Glomerular endothelial cell (primary cell): ENCODE data around the gene SPOCD1. TPM values are rescaled to one million over a fixed set of nuclear protein-coding genes. Genes with fewer than 3 reads are reported as not detected.
"Not testable (repeated sequence)": the region's sequence is repeated elsewhere in the genome, so short reads cannot be mapped to it uniquely, and the experiment has no call there.

ENCODE experiments used
- DNase-seq: peaks from one replicate; pipeline ENCODE4 v3.0.0-alpha.2; 2011; ENCODE audit warnings: low read depth, low spot score; ENCODE audit errors: extremely low read depth
- total RNA-seq: library from RNA; depleted of rRNA; stranded (reverse); fragments of >200 nt; gene quantifications from 2 replicates; pipeline ENCODE4 v1.2.3, GENCODE V29; 2015

SPOCD1 gene
- total RNA-seq, 1 donor from 2014 or later, result 48.2 TPM

DNA sequence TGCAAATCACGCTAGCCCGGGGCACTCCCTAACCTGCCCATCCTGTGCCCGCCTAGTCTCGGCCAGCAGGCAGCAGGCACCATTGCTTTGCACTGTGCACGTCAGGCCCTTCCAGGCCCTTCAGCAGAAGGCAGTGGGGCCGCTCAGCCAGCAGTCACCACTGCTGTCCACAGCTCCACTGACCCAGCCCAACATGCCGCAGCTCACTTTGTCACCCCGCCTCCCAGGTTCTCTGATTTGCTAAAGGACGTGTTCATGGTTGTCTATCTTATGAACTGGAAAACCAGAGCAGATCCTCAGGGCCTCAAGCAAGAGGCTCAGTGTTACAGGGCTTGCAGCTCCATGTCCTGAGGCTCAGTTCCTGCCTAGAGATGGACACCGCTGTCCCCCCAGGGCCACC is 14.2 kb upstream of the SPOCD1 start:
- no peak for DNase-seq

DNA sequence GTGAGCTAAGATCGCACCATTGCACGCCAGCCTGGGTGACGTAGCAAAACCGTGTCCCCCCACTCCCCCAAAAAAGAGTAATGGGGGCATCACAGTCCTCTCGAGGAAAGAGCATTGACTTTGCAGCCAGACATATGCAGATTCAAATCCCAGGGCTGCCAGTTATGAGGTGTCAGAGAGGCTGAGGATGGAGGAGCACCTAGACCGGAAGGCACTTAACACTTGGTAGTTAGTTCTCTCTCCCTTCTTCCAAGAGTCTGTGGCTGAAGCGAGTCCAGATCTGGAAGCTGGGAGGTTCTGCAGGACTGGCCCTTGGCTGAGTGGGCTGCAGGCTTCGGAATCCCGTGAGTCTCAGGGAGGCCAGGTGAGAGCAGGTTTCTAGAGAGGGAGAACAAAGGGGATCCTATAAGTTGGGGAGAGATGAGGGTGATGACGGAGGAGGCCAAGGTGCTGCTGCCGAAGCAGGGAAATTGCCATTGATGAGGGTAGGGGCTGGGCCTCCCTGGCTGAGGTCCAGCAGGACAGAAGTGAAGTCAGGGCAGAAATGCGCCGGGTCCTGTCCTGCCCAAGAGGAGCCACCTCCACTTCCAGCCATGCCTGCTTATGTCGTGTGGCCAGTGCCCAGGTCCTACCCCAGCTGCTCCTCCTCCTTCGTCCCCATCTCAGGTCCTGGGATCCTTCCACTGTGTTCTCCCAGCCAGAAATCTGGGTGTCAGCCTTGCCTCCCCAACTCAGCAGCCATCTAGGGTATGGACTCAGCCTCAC is 13.3 kb upstream of the SPOCD1 start:
- no peak for DNase-seq

DNA sequence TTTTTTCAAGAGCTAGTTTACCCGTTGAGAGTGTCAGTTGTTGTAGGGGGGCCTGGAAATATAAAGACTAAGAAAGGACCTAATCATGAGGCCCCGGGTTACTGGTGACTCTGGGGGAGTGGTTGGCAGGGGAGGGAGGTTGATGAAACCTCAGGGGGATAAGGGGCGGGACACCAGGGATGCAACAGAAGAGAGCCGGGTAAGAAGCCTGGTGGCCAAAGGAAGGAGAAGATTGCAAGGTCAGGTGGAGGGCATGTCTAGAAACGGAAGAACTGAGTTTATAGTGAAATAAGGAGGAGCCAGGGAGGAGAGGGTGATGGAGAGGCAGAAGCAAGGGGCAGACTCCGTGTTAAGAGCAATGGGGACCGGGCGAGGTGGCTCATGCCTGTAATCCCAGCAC is 12.5 kb upstream of the SPOCD1 start:
- no peak for DNase-seq

DNA sequence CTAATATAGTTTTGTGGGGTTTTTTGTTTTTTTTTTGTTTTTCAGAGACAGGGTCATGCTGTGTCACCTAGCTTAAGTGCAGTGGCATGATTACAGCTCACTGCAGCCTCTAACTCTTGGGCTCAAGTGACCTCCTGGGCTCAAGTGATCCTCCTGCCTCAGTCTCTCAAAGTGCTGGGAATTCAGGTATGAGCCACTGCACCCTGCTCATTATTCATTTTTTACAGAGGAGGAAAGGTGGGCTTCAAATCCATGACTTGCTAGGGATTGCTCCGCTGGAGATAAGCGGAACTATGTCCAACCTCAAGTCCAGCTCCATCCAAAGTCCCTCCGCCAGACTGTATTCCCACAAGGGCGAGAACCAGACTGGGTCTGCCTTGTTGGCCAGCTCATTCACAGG is 8.0 kb upstream of the SPOCD1 start:
- no peak for DNase-seq

DNA sequence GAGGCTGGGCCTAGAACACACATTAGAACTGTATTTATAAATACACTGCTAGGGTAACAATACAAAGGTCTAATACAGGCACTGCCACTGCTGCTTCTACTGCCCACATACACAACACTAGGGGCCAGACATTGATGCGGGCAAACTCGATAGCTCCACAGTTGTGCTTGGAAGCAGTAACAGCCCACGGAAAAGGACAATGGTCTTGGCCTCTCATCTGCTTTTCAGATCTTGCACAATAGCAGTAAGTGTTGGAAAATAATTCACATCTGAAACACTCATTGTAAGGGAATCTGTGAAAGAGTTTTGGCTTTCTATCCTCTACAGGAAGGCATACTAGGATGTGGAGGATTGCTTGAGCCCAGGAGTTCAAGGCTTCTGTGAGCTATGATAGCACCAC is 6.9 kb upstream of the SPOCD1 start:
- no peak for DNase-seq

DNA sequence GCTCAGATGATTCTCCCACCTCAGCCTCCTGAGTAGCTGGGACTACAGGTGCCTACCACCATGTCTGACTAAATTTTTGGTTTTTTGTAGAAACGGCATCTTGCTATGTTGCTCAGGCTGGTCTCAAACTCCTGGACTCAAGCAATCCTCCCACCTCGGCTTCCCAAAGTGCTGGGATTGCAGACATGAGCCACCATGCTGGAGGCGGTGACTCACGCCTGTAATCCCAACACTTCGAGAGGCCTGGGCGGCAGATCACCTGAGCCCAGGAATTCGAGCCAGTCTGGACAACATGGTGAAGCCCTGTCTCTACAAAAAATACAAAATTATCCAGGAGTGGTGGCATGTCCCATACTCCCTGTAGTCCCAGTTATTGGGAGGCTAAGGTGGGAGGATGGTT is 4.4 kb upstream of the SPOCD1 start:
- not testable (repeated sequence) for DNase-seq

DNA sequence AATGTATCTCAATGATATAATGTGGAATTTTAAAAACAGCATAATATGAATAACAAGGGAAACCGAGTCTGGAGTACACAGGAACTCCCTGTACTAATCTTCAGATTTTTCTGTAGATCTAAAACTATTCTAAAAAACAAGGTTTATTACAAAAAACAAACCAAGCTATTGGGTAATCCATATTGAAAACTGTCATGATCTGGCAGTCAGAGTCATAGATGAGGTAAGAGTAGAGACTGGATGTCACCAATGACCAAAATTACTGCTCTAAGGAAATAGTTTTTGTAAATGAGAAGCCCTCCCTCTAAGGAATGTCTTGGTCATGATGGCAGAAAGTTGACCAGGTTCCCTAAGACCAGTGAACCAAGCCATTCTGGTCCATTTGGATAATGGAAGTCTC is 2.4 kb upstream of the SPOCD1 start:
- DNase-seq, result no peak

DNA sequence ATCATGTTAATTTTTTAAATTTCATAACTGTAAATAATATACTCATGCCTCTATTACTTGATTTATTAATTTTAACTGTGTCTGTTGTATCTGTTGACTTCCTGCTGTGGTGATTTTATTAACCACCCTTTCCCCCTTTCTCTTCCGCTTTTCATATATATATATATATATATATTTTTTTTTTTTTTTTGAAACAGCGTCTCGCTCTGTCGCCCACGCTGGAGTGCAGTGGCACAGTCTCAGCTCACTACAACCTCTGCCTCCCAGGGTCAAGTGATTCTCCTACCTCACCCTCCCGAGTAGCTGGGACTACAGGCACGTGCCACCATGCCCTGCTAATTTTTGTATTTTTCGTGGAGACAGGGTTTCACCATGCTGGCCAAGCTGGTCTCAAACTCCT is 1.1 kb upstream of the SPOCD1 start:
- not testable (repeated sequence) for DNase-seq

DNA sequence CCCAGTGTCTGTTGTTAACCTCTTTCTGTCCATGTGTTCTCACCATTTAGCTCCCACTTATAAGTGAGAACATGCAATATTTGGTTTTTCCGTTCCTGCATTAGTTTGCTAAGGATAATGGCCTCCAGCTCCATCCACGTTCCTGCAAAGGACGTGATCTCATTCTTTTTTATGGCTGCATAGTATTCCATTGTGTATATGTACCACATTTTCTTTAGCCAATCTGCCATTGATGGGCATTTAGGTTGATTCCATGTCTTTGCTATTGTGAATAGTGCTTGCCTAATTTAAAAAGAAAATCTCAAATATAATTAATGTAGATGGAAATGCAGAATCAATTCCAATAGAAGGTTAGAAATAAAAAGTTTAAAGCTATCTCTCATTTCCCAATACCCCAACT is 679 bp upstream of the SPOCD1 start:
- not testable (repeated sequence) for DNase-seq

DNA sequence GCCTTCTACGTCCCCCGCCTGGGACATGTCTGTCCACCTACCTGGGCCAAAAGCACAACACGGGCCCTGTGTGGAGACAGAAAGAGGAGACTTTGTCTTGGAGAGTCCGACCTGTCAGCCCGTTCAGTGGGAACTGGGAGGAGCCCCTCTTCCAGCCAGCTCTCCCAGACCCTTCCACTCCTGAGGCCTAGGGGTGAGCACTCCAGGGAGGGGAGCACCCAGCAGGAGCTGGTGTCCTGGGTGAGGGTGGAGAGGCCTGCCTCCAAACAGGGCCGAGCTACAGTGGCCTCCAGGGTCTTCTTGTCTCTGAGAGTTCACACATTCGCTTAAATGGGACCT is 546 bp downstream of the SPOCD1 start:
- DNase-seq, result no peak

DNA sequence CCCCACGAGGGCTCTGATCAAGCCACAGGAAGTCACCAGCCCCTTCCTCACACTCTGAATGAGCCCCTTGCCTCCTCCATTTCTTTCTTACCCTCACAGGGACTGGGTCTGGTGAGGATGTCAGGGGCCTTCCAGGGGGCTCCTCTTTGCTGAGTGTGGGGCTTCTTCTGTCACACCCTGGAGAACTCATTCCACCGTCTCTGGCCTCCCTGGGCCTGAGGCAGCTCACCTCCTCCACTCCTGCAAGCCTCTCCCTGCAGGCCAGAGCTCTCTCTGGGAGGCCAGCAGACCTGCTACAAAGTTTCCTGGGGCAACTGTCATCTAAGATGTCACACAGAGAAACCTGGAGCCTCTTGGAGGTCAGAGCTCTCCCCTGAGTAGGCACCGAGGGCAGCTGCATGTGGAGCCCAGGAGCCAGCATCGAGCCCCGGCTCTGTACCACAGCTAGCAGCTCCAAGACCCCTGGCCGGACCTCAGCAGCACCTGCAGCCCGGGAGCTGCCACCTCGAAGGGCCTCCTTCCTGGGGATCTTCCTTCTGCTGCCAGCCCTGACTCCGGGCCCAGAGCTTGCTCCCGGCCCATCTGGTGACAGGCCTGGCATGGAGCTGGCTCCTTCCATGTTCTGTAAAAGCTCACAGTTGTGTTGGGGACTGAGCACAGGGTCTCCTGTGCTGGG is 1.1 kb downstream of the SPOCD1 start:
- DNase-seq, result no peak

DNA sequence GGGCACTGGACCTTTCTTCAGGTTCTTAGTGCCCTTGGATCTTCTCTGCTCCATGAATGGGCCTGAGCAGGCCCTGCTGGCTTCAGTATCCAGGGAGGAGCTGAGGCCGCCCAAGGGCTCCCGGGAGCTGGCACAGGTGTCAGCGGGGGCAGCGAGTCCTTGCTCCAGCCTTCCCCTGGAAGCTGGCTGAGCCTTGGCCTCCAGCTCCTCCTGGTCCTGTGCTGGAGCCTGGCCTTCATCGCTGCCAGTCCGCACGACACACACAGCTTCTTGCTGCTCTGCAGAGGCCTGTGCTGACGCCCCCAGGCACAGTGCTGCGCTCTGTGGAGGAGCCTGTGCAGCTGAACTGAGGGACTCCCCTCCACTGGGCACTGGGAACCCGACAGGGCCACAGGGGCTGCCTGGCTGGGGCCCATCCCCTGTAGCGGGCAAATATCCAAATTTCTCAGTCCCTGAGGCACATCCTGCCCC is 1.7 kb downstream of the SPOCD1 start:
- no peak for DNase-seq

DNA sequence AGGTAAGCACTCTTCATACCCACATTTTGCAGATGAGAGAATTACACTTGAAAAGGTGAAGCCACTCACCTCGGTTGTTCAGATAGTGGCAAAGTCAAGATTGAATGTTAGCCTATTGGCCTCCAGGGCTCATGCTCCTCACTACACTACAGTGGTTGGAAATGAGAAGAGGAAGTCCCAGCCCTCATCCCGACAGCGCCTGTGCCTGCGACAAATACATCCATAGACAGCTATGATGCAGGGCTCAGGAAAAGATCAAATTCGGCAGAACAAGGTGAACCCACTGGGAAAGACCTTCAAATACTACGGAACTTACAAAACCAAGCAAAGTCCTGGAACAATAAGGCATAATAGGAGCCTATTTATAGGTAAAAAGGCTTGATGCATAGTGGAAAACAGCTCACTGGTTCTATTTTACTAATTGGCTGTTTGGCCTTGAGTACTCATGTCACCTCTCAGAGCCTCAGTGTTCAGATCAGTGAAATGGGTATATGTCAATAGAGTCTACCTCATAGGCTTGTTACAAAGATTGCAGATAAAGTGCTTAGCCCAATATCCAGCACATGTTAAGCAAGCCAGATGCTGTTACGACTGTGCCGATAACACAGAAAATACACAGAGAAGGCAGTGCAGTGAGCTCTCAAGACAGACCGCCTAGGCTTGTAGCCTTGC is 3.5 kb downstream of the SPOCD1 start:
- DNase-seq, result no peak

DNA sequence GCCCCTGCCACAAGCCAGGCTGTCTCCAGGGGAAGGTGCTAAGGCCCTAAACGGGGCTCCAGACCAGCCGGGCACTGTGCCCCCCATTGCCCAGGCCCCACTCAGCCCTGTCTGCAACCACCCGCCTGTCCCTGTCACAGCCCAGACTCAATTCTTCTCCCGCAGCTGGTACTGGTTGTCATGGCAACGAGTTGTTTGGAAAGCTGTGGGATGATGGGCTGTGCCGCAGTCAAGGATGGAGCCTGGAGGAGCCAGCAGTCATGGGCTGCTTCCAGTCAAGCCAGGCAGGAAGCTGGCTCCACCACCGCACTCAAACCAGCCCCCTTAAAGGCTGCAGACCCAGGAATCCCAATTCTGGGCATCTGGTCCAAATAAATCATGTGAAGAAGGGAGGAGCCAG is 4.2 kb downstream of the SPOCD1 start:
- no peak for DNase-seq

DNA sequence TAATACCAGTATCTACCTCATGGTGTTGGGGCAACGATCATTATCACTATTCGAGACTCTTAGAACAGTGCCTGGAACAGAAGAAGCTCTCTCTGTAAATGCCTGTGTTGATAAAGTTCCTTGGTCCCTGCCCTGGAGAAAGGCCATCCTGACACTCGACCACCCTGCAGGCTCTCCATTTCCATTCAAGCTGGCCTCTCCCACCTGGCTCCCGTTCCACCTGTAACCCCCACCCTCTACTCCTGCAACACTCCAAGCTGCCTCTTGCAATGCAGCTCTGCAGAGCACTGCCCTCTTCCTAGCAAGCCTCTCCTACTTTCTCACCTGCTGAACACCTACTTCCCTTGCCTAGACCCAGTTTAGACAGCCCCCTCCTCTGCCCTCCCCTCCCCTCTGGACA is 6.1 kb downstream of the SPOCD1 start:
- DNase-seq, result no peak

DNA sequence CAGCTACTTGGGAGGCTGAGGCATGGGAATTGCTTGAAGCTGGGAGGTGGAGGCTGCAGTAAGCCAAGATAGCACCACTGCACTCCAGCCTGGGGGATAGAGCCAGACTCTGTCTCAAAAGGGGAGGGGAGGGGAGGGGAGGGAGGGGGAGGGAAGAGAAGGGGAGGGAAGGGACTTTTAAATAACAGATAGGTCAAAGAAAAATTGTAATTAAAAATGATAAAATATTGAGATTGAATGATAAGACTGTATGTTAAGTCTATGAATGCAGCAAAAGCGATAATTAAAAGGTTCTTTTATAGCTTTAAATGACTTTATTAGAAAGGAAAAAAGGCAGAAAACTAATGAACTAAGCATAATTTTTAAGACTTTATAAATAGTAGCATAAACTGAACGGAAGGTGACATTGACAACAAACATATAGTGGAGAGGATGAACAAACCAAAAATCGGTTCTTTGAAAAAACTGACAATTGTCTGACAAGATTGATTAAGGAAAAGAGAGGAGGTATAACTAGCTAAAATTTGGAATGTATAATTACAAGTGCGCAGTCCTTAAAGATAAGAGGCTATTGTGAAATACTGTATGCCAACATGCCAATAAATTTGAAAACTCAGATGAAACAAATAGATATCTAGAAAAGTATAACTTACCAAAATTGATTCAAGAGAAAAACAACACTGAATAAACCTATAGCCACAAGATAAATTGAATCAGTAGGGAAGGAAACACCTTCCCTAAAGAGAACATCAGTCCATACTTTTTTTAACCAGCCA is 8.4 kb downstream of the SPOCD1 start:
- DNase-seq, result no peak

DNA sequence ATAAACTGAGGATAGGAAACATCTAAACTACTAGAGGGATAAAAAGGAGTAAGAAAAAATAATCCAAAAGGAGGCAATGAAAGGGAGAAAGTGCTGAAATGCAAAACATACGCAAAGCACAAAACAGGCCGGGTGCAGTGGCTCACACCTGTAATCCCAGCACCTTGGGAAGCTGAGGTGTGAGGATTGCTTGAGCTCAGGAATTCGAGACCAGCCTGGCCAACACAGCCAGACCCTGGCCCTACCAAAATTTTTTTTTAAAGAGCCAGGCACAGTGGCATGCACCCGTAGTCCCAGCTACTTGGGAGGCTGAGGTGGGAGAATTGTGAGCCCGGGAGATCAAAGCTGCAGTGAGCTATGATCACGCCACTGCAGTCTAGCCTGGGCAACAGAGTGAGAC is 10.5 kb downstream of the SPOCD1 start:
- no peak for DNase-seq

DNA sequence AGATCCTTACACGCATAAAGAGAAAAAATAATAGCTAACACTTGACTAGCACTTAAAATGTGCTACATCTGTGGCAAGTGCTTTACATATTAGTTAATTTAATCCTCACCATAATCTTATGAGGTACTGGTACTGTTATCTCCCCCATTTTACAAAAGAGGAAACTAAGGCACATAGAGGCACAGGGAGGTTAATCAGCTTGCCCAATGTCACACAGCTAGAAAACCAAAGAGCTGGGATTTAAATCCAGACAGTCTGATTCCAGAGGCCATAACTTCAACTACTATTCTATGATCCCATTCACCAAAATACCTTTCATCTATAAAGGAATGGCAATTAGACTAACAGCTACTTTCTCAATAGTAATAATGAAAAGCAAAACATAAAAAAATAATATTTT is 11.7 kb downstream of the SPOCD1 start:
- DNase-seq, result no peak

DNA sequence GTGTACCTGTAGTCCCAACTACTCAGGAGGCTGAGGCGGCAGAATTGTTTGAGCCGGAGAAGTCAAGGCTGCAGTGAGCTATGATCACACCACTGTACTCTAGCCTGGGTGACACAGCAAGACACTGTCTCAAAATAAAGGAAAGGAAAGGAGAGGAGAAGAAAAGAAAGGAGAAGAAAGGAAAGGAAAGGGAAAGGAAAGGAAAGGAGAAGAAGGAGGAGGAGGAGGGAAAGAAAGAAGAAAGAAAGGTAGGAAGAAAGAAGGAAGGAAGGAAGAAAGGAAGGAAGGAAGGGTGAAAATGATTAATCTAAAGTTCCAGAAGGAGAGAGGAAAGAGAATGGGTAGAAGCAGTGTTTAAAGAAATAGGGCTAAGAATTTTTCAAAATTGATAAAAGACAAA is 12.2 kb downstream of the SPOCD1 start:
- DNase-seq, result no peak

DNA sequence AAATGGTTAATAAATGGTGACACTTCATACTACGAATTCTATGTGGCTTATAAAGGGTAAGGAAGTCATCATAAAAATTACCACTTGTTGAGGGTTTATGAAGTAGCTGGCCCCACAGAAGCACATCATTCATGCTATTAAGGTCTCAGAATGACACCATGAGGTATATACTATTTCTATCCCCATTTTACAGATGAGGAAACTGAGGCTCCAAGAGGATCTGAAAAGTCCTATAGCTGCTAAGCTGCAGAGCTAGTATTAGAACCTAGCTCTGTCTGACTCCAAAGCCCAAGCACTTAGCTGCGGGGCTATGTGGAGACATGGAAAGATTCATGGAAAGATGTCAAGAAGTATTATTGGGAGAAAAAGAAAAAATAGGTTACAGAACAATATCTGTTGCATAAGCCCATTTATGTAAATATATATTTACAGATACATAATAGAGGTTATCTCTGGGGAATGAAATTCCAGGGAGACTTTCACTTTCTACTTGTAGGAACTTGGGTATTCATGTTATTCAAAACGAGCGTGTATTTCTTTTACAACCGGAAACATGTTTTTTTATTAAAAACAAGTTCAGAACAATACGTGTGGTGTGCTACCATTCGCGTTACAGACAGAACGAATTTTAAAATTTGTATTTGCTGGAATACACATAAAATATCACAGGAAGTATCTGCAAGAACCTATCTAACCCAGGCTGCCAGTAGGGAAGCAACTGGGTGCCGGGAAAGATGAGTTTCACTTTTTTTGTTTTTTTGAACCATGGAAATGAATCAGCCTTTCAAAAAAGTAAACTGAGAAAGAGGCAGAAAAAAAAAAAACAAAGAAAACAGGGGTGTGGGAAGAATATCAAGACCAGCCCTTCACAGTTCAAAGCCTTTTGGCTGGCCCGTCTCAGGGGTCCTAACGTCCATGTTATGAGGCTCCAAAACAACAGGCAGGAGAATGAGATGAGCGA is 13.4 kb downstream of the SPOCD1 start:
- no peak for DNase-seq
